Ascending aorta (tissue), 2 donors: Measurements from ENCODE around the gene PAM16. TPM values are rescaled to one million over a fixed set of nuclear protein-coding genes. Genes with fewer than 3 reads are reported as not detected.

Source experiments
- DNase-seq, 2 donors: peaks; one replicate each; pipeline ENCODE4 v3.0.0-alpha.2; 2019; ENCODE audit warnings: low spot score in 2 of 2
- H3K27ac ChIP-seq, 2 donors: fragments of 200-600 bp; sonication (generic); one replicate each; pipeline ENCODE4 v1.5.1; 2016 to 2017; ENCODE audit warnings: mild to moderate bottlenecking in 1 of 2
- H3K27me3 ChIP-seq: fragments of 200-600 bp; sonication (generic); one replicate; pipeline ENCODE4 v1.5.1; 2017
- H3K36me3 ChIP-seq, 2 donors: fragments of 200-600 bp; sonication (generic); one replicate each; pipeline ENCODE4 v1.5.1; 2016
- H3K4me1 ChIP-seq, 2 donors: fragments of 200-600 bp; sonication (generic); one replicate each; pipeline ENCODE4 v1.5.1; 2016 to 2017; ENCODE audit warnings: mild to moderate bottlenecking in 1 of 2
- H3K4me3 ChIP-seq, 2 donors: fragments of 200-600 bp; sonication (generic); one replicate each; pipeline ENCODE4 v1.5.1; 2016 to 2017; ENCODE audit warnings: mild to moderate bottlenecking in 1 of 2
- H3K9me3 ChIP-seq, 2 donors: fragments of 200-600 bp; sonication (generic); one replicate each; pipeline ENCODE4 v1.5.1; 2016
- CTCF ChIP-seq, 3 experiments: fragments of 200-600 bp in 2 of 3; fragments of 450-650 bp in 1 of 3; sonication (generic) in 2 of 3; IDR thresholded peaks; one replicate each; pipeline ENCODE4 v1.5.1; 2016 to 2019; ENCODE audit warnings: antibody characterized with exemption in 3 of 3, mild to moderate bottlenecking in 1 of 3, moderate library complexity in 1 of 3
- intact Hi-C: fragments of 100-400 bp; cut with DNase I; formaldehyde crosslinking; loops from one replicate; pipeline ENCODE4 v1.15.1; 2023
- total RNA-seq: library from RNA; depleted of rRNA; stranded (reverse); fragments of >200 nt; gene quantifications from one replicate; pipeline ENCODE4 v1.1.0, GENCODE V29; 2016

PAM16 gene
- total RNA-seq, 1 donor from 2014 or later = 26.6 TPM

GRCh38 chr16:4341250-4341649 lies 9.9 kb downstream of the PAM16 start:
- no peak overlapping the region for H3K27ac ChIP-seq
- H3K4me1 ChIP-seq = peaks cover 0 to 6% of the 10 kb centered on the region in 2 donors
- intact Hi-C loops = no loop called here
- peaks cover 30 to 42% of the 10 kb centered on the region in 2 donors for H3K36me3 ChIP-seq
- H3K4me3 ChIP-seq = no peak overlapping the region
- TF ChIP-seq CTCF (IDR thresholded peaks at IDR 0.05) = no peak
- no peak for DNase-seq
- H3K27me3 ChIP-seq = no peaks in the 10 kb centered on the region
- H3K9me3 ChIP-seq = no peaks in the 10 kb centered on the region

- no peak for DNase-seq
- Histone ChIP-seq H3K27ac (no peak overlapping the region), H3K4me1 (peaks cover 0 to 6% of the 10 kb centered on the region in 2 donors), H3K36me3 (peaks cover 36 to 50% of the 10 kb centered on the region in 2 donors), H3K4me3 (no peak overlapping the region), H3K9me3 (no peaks in the 10 kb centered on the region), H3K27me3 (no peaks in the 10 kb centered on the region)
- TF ChIP-seq CTCF (IDR thresholded peaks at IDR 0.05) = no peak
- intact Hi-C loops = no loop called here
Observed at GRCh38 chr16:4340443-4340842, 10.7 kb downstream of the PAM16 start.

- Histone ChIP-seq H3K4me1 (peaks cover 0 to 6% of the 10 kb centered on the region in 2 donors), H3K9me3 (no peaks in the 10 kb centered on the region), H3K27me3 (no peaks in the 10 kb centered on the region), H3K27ac (peak overlapping the region in 1 of 2 donors; percentile 59), H3K36me3 (peaks cover 42 to 55% of the 10 kb centered on the region in 2 donors), H3K4me3 (no peak overlapping the region)
- TF ChIP-seq CTCF (IDR thresholded peaks at IDR 0.05) = no peak
- intact Hi-C loops = no loop called here
- DNase-seq = no peak
Observed at GRCh38 chr16:4339909-4340308, 11.2 kb downstream of the PAM16 start.

GRCh38 chr16:4339455-4339854 lies 11.7 kb downstream of the PAM16 start:
- no peak for DNase-seq
- no peak for TF ChIP-seq CTCF (IDR thresholded peaks at IDR 0.05)
- peaks cover 46 to 60% of the 10 kb centered on the region in 2 donors for H3K36me3 ChIP-seq
- peak overlapping the region in 1 of 2 donors; percentile 59 for H3K27ac ChIP-seq
- intact Hi-C loops = no loop called here
- H3K4me3 ChIP-seq = no peak overlapping the region
- H3K9me3 ChIP-seq = no peaks in the 10 kb centered on the region
- H3K27me3 ChIP-seq = no peaks in the 10 kb centered on the region
- H3K4me1 ChIP-seq = peaks cover 0 to 6% of the 10 kb centered on the region in 2 donors

- no peak for TF ChIP-seq CTCF (IDR thresholded peaks at IDR 0.05)
- Histone ChIP-seq H3K9me3 (no peaks in the 10 kb centered on the region), H3K27ac (peak overlapping the region; percentile 32 to 59), H3K4me1 (peaks cover 0 to 6% of the 10 kb centered on the region in 2 donors), H3K36me3 (peaks cover 50 to 62% of the 10 kb centered on the region in 2 donors), H3K27me3 (no peaks in the 10 kb centered on the region), H3K4me3 (no peak overlapping the region)
- intact Hi-C loops = no loop called here
- no peak for DNase-seq
Observed at GRCh38 chr16:4338712-4339299, 12.3 kb downstream of the PAM16 start.
